ENCODE results near the gene APLNR.
A peak's percentile ranks its signal among the peaks of the same experiment; 100 is the strongest.
"Not testable (repeated sequence)": the region's sequence is repeated elsewhere in the genome, so short reads cannot be mapped to it uniquely, and the experiment has no call there.

The APLNR gene

GRCh38 chr11:57237204-57237681 lies at the start of gene APLNR:
APLNR (minus strand) TSS chr11:57237250; CDS start chr11:57237004, 246 bp downstream.
- DNase-seq = no peak

- DNase-seq = no peak
Observed at GRCh38 chr11:57283231-57283990, 46.4 kb upstream of the APLNR start.

DNA sequence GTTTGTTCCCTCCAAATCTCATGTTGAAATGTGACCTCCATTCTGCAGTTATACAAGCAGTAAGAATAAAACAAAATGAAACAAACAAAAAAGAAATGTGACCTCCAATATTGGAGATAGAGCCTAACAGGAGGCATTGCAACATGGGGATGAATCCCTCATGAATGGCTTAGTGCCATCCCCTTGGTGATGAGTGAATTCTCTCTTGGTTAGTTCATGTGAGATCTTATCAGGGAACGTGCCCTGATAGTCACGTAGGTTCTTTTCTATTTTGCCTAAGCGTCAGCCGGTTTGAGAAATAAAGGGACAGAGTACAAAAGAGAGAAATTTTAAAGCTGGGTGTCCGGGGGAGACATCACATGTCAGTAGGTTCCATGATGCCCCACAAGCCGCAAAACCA lies 44.5 kb upstream of the APLNR start:
- DNase-seq = not testable (repeated sequence)

GRCh38 chr11:57279116-57279515 lies 42.1 kb upstream of the APLNR start:
- DNase-seq = no peak

- no peak for DNase-seq
Observed at GRCh38 chr11:57278721-57279095, 41.7 kb upstream of the APLNR start.

- peak; percentile 18 for DNase-seq
Observed at GRCh38 chr11:57277845-57278720, 41.0 kb upstream of the APLNR start.

DNA sequence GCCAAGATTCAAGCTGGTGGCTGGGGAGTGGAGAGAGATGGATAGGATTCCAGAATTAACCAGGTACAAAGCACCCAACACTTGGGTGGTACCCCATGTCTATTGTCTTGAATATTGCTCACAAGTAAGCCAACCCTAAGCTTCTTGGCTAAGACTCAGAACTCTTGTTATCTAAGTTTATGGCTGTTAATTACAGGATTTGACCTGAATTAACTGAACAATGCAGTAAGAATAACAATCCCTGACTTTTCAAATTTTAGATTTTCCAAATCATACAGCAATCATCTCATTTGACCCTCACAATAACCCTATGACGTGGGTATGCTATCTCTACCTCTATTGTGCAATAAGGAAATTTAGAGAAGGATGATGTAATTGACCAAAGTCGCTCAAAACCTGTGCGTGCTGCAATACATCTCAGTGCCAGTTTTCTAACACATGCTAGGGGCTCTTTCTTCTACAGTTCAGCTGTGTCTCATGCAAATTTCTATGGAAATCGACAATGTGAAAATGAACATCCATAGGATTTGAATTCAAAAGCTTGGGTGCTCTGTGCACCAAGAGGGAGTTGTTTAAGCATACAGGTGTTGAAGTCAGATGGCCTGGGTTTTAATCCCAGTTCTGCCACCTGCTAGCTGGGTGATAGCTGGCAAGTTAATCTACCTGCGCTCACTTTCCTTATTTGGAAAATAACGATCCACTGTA lies 40.1 kb upstream of the APLNR start:
- no peak for DNase-seq

DNA sequence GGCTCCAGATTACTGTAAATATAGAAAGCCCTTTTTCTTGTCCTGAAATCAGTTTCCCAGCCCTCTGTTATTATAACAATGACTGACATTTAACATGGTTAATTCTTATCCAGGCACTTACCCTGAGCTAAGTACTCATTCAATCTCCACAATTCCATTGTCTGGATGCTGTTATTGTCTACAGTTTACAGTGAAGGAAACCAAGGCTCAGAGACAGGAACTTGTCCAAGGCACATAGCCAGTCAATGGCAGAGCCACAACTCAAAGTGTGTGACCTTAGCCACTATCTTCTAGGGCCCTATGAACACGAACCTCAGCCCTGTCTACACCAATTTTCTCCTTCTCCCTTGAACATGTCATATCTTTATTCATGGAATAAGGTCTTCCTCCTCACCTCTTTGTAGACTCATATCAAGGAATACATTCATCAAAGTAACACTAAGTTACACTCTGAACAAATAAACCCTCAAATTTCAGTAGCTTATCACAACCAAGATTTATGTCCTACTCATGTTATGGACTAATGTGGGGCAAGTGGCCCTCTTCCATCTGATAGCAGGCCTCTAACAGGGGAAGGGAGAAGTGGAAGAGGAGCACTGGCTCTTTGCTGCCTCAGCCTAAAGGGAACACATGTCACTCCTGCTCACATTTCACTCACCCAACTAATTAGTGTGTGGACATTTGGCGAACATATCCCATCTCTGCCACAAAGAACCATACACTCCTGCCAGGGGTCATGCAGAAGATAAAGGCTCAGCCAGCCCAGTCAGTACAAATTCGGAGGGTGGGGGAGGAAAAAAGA lies 39.3 kb upstream of the APLNR start:
- no peak for DNase-seq

DNA sequence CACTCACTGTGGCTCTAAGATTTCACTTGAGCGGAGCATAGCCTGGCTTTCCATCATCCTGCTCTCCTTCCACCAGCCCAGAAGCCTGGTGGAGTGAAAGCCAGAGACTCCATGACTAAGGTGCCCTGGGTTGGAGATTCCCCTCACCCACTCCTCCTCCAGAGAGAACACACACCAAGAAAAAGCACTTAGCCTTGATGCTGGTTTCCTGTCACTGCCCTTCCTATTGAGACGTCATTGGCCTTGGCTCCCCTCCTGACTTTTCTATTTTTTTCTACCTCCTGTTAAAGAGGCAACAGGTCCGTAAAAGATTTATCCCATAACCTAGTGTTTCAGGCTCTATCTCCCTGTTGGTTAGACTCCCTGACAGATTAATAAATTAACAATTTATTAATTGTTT lies 38.5 kb upstream of the APLNR start:
- no peak for DNase-seq

- no peak for DNase-seq
Observed at GRCh38 chr11:57274904-57275498, 38.0 kb upstream of the APLNR start.

DNA sequence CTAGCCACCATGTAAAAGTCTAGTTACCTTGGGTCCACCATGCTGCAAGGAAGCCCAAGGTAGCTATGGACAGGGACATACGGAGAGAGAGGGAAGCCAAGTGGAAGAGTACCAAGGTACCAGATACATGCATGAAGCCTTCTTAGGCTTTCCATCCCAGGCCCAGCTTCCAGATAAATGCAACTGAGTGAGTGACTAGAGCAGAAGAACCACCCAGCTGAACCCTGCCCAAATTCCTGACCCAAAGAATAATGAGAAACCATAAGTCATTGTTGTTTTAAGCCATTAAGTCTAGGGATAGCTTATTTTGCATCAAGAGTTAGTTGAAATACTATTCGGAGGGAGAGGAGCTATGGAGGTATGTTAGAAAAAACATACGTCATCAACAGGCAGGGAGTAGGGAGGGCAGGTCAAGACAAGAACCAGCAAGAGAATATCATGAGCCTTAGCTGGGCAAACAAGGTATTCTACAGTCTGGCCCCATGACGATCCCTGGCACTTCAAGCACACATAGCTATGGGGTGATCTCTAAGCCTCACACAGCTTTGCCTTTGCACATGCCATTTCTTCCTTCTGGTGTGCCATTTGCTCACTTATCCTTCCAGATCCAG lies 36.5 kb upstream of the APLNR start:
- DNase-seq = no peak

DNA sequence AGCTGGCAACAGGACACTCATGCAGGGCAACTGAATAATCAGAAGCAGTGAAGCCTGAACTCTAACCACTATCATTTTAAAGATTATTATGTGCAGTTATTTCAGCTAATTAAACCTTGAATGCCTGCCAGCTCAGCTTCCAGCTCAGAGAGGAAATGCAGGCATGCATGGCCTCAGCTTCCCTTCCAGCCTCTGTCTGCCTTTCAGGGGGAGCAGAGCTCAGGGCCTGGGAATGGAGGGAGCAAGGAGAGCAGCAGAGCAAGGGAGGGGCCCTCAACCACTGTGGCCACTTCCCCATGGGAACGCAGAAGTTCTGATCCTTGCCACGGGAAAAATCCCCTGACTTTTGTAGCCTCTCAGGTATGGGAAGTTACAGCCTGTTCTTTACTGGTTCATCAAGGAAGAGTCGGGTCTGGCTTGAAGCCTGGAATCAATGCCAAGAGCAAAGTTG lies 32.5 kb upstream of the APLNR start:
- no peak for DNase-seq

GRCh38 chr11:57266157-57266556 lies 29.1 kb upstream of the APLNR start:
- DNase-seq = no peak

GRCh38 chr11:57263351-57263750 lies 26.3 kb upstream of the APLNR start:
- no peak for DNase-seq

DNA sequence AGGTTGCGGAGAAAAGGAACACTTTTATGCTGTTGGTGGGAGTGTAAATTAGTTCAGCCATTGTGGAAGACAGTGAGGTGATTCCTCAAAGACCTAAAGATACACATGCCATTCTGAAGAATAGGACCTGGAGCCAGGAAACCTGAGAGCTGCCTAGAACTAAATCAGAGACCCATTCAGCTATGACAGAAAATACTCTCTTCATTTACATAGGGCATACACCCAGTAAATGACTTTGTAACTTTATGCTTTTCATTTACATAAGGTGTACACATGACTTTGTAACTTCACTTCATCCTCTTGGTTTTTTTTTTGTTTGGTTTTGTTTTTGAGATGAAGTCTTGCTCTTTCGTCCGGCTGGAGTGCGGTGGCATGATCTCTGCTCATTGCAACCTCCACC lies 25.1 kb upstream of the APLNR start:
- DNase-seq = no peak

DNA sequence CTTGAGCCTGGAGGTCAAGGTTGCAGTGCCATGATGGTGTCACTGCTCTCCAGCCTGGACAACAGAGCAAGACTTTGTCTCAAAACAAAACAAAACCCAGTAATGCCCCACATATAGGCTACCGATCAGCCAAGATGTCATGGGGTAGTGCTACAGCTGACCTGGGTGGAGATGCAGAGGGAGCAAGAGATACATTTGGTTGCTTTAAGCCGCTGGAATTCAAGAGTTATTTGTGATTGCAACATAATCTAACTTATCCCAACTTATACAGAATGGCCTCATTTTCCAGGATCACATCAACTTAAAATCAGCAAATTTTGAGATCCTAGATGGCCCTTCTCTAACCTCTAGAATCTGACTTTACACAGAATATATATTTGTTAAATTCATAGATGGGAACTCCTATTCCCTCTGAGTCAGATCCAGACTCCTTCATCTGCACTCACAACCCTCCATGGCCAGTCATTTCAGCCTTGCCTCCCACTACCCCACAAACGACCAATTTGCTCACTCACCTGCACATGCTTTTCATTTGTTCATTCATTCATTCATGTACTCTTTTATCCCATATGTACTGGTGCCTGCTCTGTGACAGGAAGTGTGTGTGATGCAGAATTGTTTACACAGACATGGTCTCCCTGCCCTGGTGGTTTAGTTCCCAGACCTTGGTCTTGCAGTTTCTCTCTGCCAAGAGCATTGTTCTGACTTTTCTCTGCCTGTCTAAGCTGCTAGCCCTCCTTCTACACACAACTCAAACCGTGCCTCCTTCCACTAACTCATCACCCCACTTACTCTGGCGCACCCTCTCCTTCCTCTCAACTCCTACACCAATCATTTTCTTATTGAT lies 24.1 kb upstream of the APLNR start:
- DNase-seq = no peak

- DNase-seq = no peak
Observed at GRCh38 chr11:57256119-57256518, 19.1 kb upstream of the APLNR start.

DNA sequence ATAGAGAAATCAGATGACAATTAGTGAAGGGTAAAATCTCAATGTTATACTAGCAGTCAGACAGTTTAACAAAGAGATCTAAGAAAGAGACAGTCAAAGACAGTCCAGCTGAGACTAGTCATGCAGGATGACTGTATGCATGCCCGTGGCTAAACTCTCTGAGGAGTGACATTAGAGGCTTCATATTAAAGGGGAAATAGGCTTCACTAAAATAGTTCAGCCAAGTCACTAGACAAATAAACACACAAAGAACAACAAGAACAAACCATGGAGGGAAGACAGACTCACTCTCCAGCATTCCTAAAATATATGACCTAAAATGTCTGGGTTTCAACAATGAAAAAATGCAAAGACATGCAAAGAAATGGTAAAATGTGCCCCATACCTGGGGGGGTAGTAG lies 18.6 kb upstream of the APLNR start:
- DNase-seq = no peak

DNA sequence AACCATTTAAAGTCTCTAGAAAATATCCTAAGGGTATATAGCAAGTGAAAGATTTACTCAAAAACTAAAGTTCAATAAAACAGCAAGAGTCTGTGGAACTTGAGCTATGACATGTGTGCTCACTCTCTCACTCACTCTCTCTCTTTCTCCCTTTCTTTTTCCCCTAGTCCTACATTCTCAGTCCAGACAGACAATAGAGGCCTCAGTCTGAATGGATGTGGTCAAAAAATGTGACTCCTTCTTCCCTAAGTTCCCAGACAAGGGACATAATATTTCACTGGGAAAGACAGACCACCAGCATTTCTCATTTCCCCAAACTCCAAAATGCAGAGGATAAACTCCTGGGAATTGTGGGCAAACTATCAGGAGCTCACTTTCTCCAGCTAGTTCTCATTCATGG lies 17.6 kb upstream of the APLNR start:
- DNase-seq = no peak

DNA sequence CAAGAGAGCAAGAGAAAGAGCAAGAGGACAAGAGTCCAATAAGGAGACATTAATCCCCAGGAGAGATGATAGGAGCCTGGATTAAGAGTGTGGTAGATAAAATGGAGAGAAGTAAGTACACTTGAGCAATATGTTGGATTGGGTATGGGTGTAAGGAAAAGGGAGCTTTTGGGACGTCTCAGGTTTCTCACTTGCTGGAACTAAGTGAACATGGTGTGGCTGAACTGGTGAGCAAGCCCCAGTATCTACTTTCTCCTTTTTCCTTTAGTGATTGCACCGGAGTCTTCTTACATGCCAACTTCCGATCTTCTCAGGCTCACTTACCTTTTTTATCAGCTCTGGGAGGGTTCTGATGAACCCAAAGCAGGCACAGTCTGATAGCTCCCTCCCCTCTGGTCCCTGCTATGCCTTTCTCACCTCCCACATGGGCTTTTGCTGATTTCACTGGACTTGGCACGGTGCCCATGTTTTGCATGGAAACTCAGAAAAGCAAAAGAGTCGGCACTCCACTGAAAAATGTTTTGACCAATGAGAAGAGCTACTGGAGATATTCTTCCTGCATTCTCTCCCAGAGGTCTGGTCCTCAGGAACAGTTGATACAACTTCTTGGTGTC lies 14.5 kb upstream of the APLNR start:
- DNase-seq = no peak
